WTC11 (cell line): Measurements from ENCODE around the gene PLEKHH1.

Experiments
- CTCF ChIP-seq: fragments of 200-600 bp; IDR thresholded peaks from 2 replicates; pipeline ENCODE4 v1.8.0; 2022; ENCODE audit warnings: antibody characterized with exemption
- JUN ChIP-seq: sonication (generic); formaldehyde crosslinking; IDR thresholded peaks from 2 replicates; pipeline ENCODE4 v1.8.0; 2023; ENCODE audit warnings: mild to moderate bottlenecking, missing genetic modification reagents

GRCh38 chr14:67609642-67610310 lies 76.7 kb downstream of the PLEKHH1 start:
- TF ChIP-seq CTCF = no peak
- no peak for TF ChIP-seq JUN (CRISPR knock-in tag)
